Measurements from ENCODE around the gene NELL1.

The NELL1 gene

DNA sequence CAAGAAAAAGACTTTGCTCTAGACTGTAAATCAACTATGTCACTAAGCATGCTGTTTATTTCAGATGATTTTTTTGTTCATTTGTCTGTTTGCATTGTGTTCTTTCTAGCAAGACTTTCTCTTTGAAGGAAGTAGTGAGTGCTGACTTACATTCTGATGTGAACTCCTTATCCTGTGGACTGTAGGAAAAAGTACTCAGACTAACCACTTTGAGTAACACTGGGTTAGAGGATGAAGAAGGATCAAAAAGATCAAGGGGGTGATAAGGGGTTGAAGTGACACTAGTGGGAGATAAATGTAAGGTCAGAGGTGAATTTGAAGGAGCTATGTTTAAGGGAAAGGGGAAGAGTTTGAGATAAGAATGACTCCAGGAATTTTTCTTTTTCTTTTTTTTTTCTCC is 369.4 kb downstream of the NELL1 start:
- no peak overlapping the region for H3K4me3 ChIP-seq (ENCODE audit: low read depth, low read length)
- in situ Hi-C loops (cut with HindIII; ENCODE audit: low sequenced_read_pairs), result no loop called here
- no peak for DNase-seq (ENCODE audit: low read depth)
- TF ChIP-seq, protein P1, sequence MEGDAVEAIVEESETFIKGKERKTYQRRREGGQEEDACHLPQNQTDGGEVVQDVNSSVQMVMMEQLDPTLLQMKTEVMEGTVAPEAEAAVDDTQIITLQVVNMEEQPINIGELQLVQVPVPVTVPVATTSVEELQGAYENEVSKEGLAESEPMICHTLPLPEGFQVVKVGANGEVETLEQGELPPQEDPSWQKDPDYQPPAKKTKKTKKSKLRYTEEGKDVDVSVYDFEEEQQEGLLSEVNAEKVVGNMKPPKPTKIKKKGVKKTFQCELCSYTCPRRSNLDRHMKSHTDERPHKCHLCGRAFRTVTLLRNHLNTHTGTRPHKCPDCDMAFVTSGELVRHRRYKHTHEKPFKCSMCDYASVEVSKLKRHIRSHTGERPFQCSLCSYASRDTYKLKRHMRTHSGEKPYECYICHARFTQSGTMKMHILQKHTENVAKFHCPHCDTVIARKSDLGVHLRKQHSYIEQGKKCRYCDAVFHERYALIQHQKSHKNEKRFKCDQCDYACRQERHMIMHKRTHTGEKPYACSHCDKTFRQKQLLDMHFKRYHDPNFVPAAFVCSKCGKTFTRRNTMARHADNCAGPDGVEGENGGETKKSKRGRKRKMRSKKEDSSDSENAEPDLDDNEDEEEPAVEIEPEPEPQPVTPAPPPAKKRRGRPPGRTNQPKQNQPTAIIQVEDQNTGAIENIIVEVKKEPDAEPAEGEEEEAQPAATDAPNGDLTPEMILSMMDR (IDR thresholded peaks at IDR 0.05; ENCODE audit: low read depth, low read length, missing control alignments), result no peak

DNA sequence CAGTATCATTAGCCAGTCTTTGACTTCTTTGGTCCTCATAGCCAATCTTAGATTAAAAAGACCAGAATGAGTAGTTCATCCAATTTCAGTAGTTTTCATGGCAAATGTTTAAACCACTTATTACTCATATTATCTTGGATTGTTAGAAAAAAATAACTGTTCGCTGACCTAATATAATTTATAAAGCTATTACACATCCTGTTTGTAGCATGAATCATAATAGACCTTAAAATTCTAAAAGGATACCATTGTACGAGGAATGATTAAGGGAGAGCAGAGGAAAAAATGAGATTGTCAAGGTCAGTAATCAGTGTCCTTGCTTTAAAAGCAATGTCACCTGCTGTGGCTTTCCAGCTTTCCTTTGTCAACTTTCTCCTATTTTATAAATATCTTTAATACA is 371.2 kb downstream of the NELL1 start:
- in situ Hi-C loops (cut with HindIII; ENCODE audit: low sequenced_read_pairs), result no loop called here
- TF ChIP-seq, protein P1 (IDR thresholded peaks at IDR 0.05; ENCODE audit: low read depth, low read length, missing control alignments), result no peak
- no peak for DNase-seq (ENCODE audit: low read depth)
- H3K4me3 ChIP-seq (ENCODE audit: low read depth, low read length), result no peak overlapping the region

DNA sequence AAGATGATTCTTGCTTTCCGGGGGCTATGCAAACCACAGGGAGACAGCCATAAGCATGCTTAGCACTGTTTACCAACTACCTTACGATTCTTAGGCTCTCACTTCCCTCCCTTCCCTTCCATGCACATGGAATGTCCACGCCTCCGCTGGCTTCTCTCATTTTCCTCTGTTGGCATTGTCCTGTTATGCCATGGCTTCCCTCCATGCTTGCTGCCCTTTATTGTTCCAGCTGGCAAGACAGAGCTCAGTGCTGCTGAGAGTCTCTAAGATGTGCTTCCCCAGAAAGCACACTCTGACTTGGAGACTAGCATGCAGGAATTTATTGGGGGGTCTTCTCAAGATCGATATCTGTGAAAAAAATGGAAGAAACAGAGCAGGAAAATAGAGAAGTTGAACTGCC is 379.2 kb downstream of the NELL1 start:
- in situ Hi-C loops (cut with HindIII; ENCODE audit: low sequenced_read_pairs), result no loop called here
- TF ChIP-seq, protein P1 (IDR thresholded peaks at IDR 0.05; ENCODE audit: low read depth, low read length, missing control alignments), result no peak
- DNase-seq (ENCODE audit: low read depth), result no peak
- no peak overlapping the region for H3K4me3 ChIP-seq (ENCODE audit: low read depth, low read length)

DNA sequence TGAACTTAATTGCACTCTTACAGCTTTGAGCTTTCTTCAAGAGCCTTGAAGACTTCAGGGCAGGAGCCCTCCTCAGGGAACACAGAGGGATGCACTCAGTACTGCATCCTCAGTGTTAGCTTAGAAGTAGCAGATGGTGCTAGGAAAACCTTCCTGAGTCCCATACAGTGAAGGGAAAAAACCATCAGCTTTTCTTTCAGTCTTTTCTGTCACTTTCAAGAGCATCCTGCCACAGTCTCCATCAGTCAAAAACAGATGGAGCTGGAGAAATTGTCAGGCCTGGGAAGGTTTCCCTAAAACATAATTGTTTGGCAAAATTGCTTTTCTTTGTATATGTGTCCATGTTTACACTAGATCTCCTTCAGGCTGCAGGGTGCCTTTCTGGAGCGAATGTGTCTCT is 384.1 kb downstream of the NELL1 start:
- TF ChIP-seq, protein P1 (IDR thresholded peaks at IDR 0.05; ENCODE audit: low read depth, low read length, missing control alignments), result no peak
- in situ Hi-C loops (cut with HindIII; ENCODE audit: low sequenced_read_pairs), result no loop called here
- DNase-seq (ENCODE audit: low read depth), result no peak
- no peak overlapping the region for H3K4me3 ChIP-seq (ENCODE audit: low read depth, low read length)

DNA sequence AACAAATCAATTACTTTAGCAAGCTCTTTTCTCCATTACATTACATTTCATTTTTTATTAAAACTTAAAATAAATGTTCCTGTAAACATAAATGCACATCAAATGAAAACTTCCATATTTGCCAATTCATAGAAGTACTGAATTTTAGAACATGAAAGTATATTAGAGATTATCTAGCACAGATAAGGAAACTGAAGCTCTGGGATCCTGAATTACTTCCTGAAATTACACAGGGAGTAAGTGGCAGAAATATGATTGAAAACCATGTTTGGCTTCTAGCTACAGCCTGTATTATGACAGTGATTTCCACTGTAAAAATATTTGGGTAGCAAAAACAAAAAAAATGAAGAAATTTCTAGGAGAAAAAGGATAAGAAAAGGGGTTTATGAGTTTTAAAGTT is 387.3 kb downstream of the NELL1 start:
- DNase-seq (ENCODE audit: low read depth), result no peak
- no peak overlapping the region for H3K4me3 ChIP-seq (ENCODE audit: low read depth, low read length)
- in situ Hi-C loops (cut with HindIII; ENCODE audit: low sequenced_read_pairs), result no loop called here
- TF ChIP-seq, protein P1 (IDR thresholded peaks at IDR 0.05; ENCODE audit: low read depth, low read length, missing control alignments), result no peak

DNA sequence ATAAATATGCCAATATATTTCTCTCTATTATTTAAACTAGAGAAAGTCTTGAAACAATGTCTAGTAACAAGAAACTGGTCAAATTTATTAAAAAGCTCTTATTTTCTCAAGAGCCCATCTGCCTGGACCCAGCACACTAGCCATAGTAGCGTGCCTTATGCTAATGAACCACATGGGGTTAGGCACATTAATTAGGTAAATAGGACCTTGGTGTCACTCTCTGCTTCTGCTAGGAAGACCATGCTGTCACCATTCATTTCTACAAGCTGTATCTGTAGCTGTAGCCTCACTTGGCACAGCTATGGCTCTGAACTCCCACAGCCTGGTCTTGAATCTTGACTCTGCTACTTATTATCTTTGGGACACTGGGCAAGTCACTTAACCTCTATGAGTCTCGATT is 390.5 kb downstream of the NELL1 start:
- DNase-seq (ENCODE audit: low read depth), result no peak
- no peak overlapping the region for H3K4me3 ChIP-seq (ENCODE audit: low read depth, low read length)
- TF ChIP-seq, protein P1 (IDR thresholded peaks at IDR 0.05; ENCODE audit: low read depth, low read length, missing control alignments), result no peak
- in situ Hi-C loops (cut with HindIII; ENCODE audit: low sequenced_read_pairs), result no loop called here

DNA sequence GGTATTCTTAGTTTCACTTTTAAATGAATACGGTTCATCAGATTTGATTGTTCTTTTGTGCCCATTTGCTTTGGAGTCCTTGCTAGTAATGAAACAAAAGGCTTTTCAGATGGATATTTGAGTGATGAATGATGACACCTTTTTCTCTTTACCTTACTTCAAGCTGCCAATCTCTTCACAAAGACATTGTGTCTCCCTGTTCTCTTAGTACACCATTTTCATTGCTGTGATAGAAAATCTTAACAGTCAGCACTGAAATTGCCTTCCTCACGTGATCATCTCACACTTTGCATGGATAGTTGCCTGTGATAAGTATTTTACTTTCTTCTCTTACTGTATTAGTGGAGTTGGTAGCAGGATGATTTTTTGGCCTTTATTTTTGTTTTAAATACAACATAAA is 396.6 kb downstream of the NELL1 start:
- in situ Hi-C loops (cut with HindIII; ENCODE audit: low sequenced_read_pairs), result no loop called here
- no peak for DNase-seq (ENCODE audit: low read depth)
- TF ChIP-seq, protein P1 (IDR thresholded peaks at IDR 0.05; ENCODE audit: low read depth, low read length, missing control alignments), result no peak
- H3K4me3 ChIP-seq (ENCODE audit: low read depth, low read length), result no peak overlapping the region
